HCT116 (cell line): ENCODE results near the gene HMG20A.

Experiments
- CTCF ChIP-seq, 3 experiments: fragments of 200-600 bp in 1 of 3; sonication (generic) in 1 of 3; IDR thresholded peaks in 2 of 3; conservative IDR thresholded peaks in 1 of 3; 2 replicates each; pipeline ENCODE4 v1.5.1; 2012 to 2017; ENCODE audit warnings: low read depth in 2 of 3, low read length in 2 of 3, antibody characterized with exemption in 1 of 3, borderline replicate concordance in 1 of 3, control low read depth in 1 of 3, mild to moderate bottlenecking in 1 of 3, mixed read lengths in 1 of 3, mixed run types in 1 of 3, moderate library complexity in 1 of 3; ENCODE audit not compliant: insufficient read depth in 1 of 3
- EGR1 ChIP-seq: IDR thresholded peaks from 2 replicates; pipeline ENCODE4 v1.6.1; 2012; ENCODE audit warnings: low read depth
- EZH2 ChIP-seq: fragments of 200-600 bp; sonication (generic); IDR thresholded peaks from 2 replicates; pipeline ENCODE4 v1.6.1; 2017; ENCODE audit warnings: antibody characterized with exemption, mixed run types
- EZH2phosphoT487 ChIP-seq: fragments of 200-600 bp; IDR thresholded peaks from 2 replicates; pipeline ENCODE4 v1.6.1; 2018; ENCODE audit warnings: antibody characterized with exemption, borderline replicate concordance
- MAX ChIP-seq: IDR thresholded peaks from 2 replicates; pipeline ENCODE4 v1.6.1; 2012
- POLR2A ChIP-seq: IDR thresholded peaks from 2 replicates; pipeline ENCODE4 v1.7.0; 2011; ENCODE audit warnings: borderline replicate concordance; ENCODE audit not compliant: insufficient read depth, insufficient read length; ENCODE audit errors: extremely low read depth
- POLR2AphosphoS5 ChIP-seq: IDR thresholded peaks from 2 replicates; pipeline ENCODE4 v1.6.1; 2011; ENCODE audit warnings: mild to moderate bottlenecking, low read depth, low read length, moderate library complexity
- RAD21 ChIP-seq: IDR thresholded peaks from 2 replicates; pipeline ENCODE4 v1.6.1; 2012; ENCODE audit warnings: low read depth, mild to moderate bottlenecking
- REST ChIP-seq: IDR thresholded peaks from 2 replicates; pipeline ENCODE4 v1.6.1; 2012; ENCODE audit warnings: low read depth
- SP1 ChIP-seq: IDR thresholded peaks from 2 replicates; pipeline ENCODE4 v1.6.1; 2012; ENCODE audit warnings: low read depth
- TCF7L2 ChIP-seq: IDR thresholded peaks from 2 replicates; pipeline ENCODE4 v1.7.0; 2011; ENCODE audit warnings: borderline replicate concordance, inconsistent platforms; ENCODE audit not compliant: insufficient read depth, insufficient read length; ENCODE audit errors: extremely low read depth
- ZNF274 ChIP-seq: fragments of 200-500 bp; sonication (Bioruptor generic); IDR thresholded peaks from 2 replicates; pipeline ENCODE4 v1.6.1; 2014; ENCODE audit warnings: mild to moderate bottlenecking, low read depth, low read length, inconsistent platforms

- TF ChIP-seq CTCF (IDR thresholded peaks at IDR 0.05 in 2 of 3, conservative IDR thresholded peaks at IDR 0.05 in 1 of 3; ENCODE audit: borderline replicate concordance in 1 of 3, insufficient read depth in 1 of 3, low read depth in 2 of 3, low read length in 2 of 3) (no peak), POLR2AphosphoS5 (no peak), POLR2A (no peak), EGR1 (no peak), REST (no peak), EZH2 (no peak), TCF7L2 (no peak), ZNF274 (no peak), MAX (no peak), SP1 (no peak), RAD21 (no peak), EZH2phosphoT487 (no peak)
Measured at GRCh38 chr15:77392762-77393470, 27.8 kb upstream of the HMG20A start.
